RWPE2 (cell line): Measurements from ENCODE around the gene SUPT3H.

ENCODE experiments used
- ATAC-seq: fragments of 200-7000 bp; cut with Tn5 transposase; 3 replicates; pipeline ENCODE4 v1.9.1; 2021; ENCODE audit warnings: low read depth
- DNase-seq: peaks from one replicate; pipeline ENCODE4 v3.0.0-alpha.2; 2020; ENCODE audit warnings: low spot score
- H3K27ac ChIP-seq: fragments of 450-650 bp; 2 replicates; pipeline ENCODE4 v1.5.1; 2017; ENCODE audit warnings: mild to moderate bottlenecking; ENCODE audit not compliant: poor library complexity, severe bottlenecking
- H3K27me3 ChIP-seq: fragments of 250-450 bp; sonication (Bioruptor Pico); 2 replicates; pipeline ENCODE4 v1.5.1; 2021; ENCODE audit warnings: mild to moderate bottlenecking, moderate library complexity; ENCODE audit not compliant: insufficient read depth, poor library complexity, severe bottlenecking
- H3K36me3 ChIP-seq: fragments of 250-450 bp; sonication (Bioruptor Pico); 2 replicates; pipeline ENCODE4 v1.5.1; 2020; ENCODE audit warnings: low read depth, mild to moderate bottlenecking, moderate library complexity
- H3K4me1 ChIP-seq: fragments of 250-450 bp; sonication (Bioruptor Pico); 2 replicates; pipeline ENCODE4 v1.5.1; 2021; ENCODE audit warnings: mild to moderate bottlenecking, moderate library complexity; ENCODE audit not compliant: insufficient read depth, poor library complexity, severe bottlenecking
- H3K4me3 ChIP-seq: fragments of 250-450 bp; sonication (Bioruptor Pico); 2 replicates; pipeline ENCODE4 v1.5.1; 2021; ENCODE audit warnings: mild to moderate bottlenecking, moderate library complexity; ENCODE audit not compliant: severe bottlenecking
- H3K9me3 ChIP-seq: fragments of 250-450 bp; sonication (Bioruptor Pico); 2 replicates; pipeline ENCODE4 v1.5.1; 2021; ENCODE audit warnings: mild to moderate bottlenecking, moderate library complexity; ENCODE audit not compliant: severe bottlenecking
- TF ChIP-seq, protein P1 (sequence below): fragments of 450-650 bp; IDR thresholded peaks from one replicate; pipeline ENCODE4 v1.5.1; 2017; ENCODE audit warnings: mild to moderate bottlenecking, moderate library complexity; ENCODE audit not compliant: poor library complexity, severe bottlenecking

SUPT3H gene

DNA sequence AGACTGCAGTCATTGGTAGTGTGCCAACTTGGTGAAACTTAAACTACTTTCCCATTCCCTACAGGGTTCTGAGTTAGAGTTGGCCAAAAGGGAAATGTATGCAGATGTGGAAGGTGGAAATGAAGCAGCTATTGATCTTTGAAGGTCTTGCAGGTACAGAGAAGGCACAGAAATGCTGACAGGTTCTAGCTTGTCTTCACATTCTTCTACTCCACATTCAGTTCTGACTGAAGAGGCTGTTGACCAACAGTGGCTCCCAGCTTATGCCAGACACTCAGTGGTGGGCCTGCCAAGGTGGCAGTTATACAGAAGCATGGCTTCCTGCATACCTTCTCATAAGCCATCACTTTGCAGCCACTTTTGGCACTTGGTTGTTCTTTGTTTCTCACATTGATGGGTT lies 566.3 kb downstream of the SUPT3H start:
- TF ChIP-seq, protein P1, sequence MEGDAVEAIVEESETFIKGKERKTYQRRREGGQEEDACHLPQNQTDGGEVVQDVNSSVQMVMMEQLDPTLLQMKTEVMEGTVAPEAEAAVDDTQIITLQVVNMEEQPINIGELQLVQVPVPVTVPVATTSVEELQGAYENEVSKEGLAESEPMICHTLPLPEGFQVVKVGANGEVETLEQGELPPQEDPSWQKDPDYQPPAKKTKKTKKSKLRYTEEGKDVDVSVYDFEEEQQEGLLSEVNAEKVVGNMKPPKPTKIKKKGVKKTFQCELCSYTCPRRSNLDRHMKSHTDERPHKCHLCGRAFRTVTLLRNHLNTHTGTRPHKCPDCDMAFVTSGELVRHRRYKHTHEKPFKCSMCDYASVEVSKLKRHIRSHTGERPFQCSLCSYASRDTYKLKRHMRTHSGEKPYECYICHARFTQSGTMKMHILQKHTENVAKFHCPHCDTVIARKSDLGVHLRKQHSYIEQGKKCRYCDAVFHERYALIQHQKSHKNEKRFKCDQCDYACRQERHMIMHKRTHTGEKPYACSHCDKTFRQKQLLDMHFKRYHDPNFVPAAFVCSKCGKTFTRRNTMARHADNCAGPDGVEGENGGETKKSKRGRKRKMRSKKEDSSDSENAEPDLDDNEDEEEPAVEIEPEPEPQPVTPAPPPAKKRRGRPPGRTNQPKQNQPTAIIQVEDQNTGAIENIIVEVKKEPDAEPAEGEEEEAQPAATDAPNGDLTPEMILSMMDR, result no peak
- Histone ChIP-seq H3K27me3 (no peaks in the 10 kb centered on the region), H3K27ac (no peak overlapping the region), H3K4me1 (no peaks in the 10 kb centered on the region), H3K9me3 (no peaks in the 10 kb centered on the region), H3K36me3 (no peaks in the 10 kb centered on the region), H3K4me3 (no peak overlapping the region)
- DNase-seq (no peak), ATAC-seq (no peak)

DNA sequence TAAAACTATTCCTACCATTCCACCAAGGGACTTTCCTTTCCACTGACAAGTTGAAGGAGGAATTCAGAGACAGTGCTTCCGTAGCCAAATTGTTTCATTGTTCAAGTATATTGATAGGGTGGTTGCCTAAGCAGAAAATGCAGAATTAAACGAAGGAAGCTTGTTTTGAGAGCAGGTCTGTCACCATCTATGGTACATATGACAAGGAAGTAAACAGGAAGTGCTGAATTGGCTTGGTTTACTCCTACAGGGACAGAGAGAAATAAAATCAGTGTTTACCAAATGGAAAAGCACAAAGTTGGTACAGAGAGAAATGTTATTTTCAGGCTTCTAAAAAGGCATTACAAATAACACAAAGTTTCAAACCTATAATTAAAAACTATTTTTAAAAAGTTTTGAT lies 568.5 kb downstream of the SUPT3H start:
- ATAC-seq (no peak), DNase-seq (no peak)
- H3K36me3 ChIP-seq, result no peaks in the 10 kb centered on the region
- no peak overlapping the region for H3K4me3 ChIP-seq
- H3K4me1 ChIP-seq, result no peaks in the 10 kb centered on the region
- TF ChIP-seq, protein P1, result no peak
- no peaks in the 10 kb centered on the region for H3K27me3 ChIP-seq
- no peaks in the 10 kb centered on the region for H3K9me3 ChIP-seq
- H3K27ac ChIP-seq, result no peak overlapping the region

DNA sequence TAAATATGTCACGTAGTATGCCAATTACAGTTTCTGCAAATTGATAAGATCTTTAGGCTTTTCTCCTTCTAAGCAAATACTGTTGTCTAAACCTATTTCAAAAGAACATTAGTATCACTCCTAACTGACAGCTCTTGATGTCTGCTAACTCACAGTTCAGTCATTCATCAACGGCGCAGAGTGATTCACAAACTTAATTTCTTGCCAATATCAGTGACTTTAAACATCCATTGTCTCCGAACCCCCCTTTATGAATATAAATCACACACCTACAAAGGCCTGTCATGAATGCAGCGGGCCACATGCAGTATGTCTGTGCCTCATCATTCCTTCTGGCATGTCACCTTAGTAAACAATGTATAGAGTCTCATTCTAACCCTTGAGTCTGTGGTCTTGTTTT lies 569.6 kb downstream of the SUPT3H start:
- ATAC-seq, result no peak
- TF ChIP-seq, protein P1, result no peak
- Histone ChIP-seq H3K27me3 (no peaks in the 10 kb centered on the region), H3K9me3 (no peaks in the 10 kb centered on the region), H3K4me3 (no peak overlapping the region), H3K36me3 (no peaks in the 10 kb centered on the region), H3K4me1 (no peaks in the 10 kb centered on the region), H3K27ac (no peak overlapping the region)
- no peak for DNase-seq

DNA sequence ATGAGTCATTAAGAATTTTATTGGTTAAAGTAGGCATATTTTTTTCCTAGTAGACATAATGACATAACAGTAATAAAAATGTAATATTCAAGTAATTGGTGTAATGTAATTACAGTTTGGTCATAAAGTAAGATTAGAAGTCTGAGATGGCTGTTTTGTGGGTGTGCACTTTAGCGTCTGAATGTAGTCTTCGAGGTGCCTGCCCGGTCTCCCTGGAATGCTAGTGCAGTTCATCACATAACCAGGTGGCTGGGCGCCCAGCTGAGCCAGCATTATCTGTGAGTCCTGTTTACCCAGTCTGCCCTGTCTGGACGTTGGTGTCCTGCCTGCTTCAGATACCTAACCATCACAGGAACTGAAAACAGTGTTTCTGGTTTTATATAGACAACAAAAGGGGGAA lies 571.1 kb downstream of the SUPT3H start:
- no peaks in the 10 kb centered on the region for H3K4me1 ChIP-seq
- no peaks in the 10 kb centered on the region for H3K27me3 ChIP-seq
- no peaks in the 10 kb centered on the region for H3K9me3 ChIP-seq
- H3K4me3 ChIP-seq, result no peak overlapping the region
- TF ChIP-seq, protein P1, result no peak
- ATAC-seq, result 0 out of 3 replicates have a peak, but pooled peaks have one; percentile 29
- DNase-seq, result no peak
- no peaks in the 10 kb centered on the region for H3K36me3 ChIP-seq
- no peak overlapping the region for H3K27ac ChIP-seq

DNA sequence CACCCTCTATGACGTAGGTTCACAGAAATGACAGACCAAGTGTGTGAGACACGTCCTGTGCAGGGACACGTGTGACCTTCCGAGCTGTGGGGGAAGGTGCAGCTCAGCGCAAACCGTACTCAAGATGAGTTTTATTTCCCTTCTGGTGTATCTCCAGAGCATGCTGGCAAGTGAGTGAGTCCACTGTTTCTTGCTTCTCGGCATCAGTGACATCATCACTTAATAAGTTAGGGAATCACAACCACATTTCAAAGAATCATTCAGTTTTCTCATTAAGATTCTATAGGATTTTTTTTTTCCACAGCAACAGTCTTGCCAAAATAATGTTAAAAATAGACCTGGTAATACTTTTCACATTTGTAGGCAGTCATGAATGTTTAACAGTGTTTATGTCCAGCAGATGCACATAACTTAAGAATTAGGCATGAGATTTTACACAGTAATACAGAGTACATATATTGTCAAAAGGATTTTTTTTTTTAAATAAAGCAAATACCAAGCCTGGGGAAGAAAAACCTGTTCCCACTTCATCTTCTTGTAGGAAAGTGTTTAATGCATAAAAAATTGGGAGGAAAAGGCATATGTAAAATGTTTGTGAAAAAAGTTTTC lies 572.4 kb downstream of the SUPT3H start:
- DNase-seq (no peak), ATAC-seq (no peak)
- TF ChIP-seq, protein P1, result no peak
- Histone ChIP-seq H3K4me1 (no peaks in the 10 kb centered on the region), H3K27me3 (no peaks in the 10 kb centered on the region), H3K27ac (no peak overlapping the region), H3K36me3 (no peaks in the 10 kb centered on the region), H3K9me3 (no peaks in the 10 kb centered on the region), H3K4me3 (no peak overlapping the region)
